ENCODE results near the gene DNAAF8.

DNAAF8 gene

DNA sequence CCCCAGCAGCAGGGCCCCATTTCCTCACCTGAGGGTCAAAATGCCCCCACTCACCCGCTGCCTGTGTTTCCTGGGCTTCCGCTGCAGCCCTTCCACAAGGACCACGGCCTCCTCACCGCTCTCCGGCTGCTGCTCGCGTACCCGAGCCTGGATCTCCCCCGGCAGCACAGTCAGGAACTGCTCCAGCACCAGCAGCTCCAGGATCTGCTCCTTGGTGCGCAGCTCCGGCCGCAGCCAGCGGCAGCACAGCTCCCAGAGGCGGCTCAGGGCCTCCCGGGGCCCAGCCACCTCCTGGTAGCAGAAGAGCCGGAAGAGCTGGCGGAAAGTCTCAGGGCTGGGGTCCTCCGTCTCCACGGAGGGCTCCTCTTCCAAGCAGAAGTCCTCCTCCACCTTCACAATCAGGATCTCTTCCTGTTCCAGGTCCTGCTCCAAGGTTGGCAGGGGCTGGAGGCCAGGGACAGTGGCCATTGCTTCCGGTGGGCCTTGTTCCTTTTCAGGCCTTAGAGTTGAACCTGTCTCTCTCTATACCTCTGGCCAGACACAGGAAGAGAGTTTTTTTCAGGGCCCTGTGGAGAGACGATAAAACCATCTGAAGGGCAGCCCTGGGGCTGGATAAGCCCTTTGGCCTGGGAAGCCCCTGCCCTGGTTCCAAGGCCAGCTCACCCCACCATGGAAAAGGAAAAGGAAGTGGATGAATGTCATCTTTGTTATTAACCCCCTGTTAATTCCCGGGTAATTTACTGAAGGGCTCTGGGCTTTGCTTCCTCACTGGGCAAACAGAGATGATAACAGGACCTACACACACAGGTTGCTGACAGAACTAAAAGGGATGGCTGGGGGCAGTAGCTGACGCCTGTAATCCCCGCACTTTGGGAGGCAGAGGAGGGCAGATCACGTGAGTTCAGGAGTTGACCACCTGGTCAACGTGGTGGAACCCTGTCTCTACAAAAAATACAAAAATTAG is 31.5 kb downstream of the DNAAF8 start:
- TF ChIP-seq POLR2A (IDR thresholded peaks at IDR 0.05; ENCODE audit: low read depth, low read length): no peak
- FAIRE-seq: no peak

DNA sequence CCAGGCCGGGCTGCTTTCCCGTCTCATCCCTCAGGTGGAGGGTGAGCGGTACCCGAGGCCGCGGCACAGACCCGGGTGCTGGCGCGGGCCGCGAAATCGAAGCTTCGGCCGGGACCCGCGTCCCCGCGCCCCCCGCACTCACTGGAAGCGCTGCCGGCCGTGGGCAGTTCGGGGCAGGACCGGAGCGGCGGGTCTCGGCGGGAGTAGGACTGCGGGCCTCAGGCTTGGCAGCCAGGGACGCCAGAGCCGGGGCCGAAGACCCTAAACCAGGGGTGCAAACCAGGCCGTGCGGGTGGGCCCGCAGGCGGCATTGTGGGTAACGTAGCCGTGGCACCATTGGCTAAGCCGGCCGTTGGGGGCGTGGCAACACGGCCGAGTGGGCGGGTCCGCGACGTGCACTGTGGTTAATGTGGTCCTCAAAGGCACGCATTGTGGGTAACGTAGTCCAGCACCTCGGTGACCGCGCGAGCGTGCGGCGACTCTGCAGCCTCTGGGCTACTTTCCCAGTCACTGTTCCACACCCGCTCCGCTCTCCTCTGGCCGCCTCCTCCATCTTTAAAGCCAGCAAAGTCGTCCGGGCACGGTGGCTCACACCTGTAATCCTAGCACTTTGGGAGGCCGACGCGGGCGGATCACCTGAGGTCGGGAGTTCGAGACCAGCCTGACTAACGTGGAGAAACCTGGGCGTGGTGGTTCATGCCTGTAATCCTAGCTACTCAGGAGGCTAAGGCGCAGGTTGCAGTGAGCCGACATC is 32.7 kb downstream of the DNAAF8 start, which contains the start of gene ZNF500:
ZNF500 (minus strand) TSS at position 288 of the 754 bp plus-strand sequence. CDS start 1,184 bp downstream, outside the sequence.
- peak; percentile 59 for TF ChIP-seq POLR2A (IDR thresholded peaks at IDR 0.05; ENCODE audit: low read depth, low read length)
- DNase-seq (ENCODE audit: insufficient read length, low spot score) (peak; percentile 95), FAIRE-seq (peak; percentile 83)

More for the DNA sequence above, 31.5 kb downstream of the DNAAF8 start:
- DNase-seq (ENCODE audit: insufficient read length, low spot score): no peak

DNA sequence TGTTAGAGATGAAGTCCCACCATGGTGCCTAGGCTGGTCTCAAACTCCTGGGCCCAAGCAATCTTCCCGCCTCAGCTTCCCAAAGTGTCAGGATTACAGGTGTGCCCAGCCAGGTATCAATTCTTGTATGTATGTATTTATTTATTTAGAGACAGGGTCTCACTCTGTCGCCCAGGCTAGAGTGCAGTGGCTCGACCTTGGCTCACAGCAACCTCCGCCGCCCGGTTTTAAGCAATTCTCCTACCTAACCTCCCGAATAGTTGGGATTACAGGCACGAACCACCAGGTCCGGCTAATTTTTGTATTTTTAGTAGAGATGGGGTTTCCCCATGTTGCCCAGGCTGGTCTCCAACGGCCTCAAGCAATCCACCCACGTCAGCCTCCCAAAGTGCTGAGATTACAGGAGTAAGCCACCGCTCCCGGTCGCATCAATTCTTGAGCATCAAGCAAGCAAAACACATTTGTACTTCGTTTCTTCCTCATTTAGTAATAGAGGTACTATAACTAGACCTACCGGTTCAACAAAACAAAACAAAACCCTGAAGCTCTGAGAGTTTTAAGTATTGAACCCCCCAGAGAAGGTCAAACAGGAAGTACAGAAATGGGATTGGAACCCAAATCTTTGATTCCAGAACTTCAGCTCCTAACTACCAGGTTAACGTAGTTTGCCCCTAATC is 33.7 kb downstream of the DNAAF8 start:
- no peak for DNase-seq (ENCODE audit: insufficient read length, low spot score)
- TF ChIP-seq POLR2A (IDR thresholded peaks at IDR 0.05; ENCODE audit: low read depth, low read length): no peak
- FAIRE-seq: no peak

DNA sequence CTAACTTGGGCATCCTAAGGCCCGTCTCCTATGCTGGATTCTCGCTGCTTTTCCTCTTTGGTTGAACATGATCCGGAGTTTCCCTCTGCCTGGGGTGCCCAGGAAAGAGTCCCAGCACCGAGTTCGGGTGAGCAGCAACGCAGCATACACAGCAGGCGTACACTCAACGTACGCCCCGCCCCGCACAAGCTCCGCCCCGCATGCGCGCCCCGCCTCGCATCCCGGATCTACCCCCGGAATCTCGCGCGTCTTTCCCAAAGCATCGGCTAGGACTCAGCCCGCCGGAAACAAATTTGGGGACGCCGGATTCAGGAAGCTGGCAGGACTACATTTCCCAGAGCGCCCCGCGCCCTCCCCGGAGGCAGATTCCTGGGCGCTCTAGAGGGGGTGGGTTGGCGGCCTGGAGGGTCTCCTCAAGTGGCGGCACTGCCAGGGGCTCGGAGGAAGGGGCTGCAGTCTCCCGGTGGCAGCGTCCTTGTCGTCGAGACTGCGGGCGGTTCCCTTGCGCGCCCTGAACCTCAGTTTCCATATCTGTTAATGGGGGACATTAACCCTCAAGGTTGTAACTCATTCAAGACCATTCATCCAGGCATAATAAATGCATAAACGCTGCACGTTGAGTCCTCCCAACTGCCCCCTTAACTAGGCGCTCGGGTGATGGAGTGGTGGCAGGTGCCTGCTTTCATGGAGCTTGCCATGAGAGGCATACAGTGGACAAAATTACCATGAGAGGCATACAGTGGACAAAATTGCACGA is 34.4 kb downstream of the DNAAF8 start:
- FAIRE-seq (no peak), DNase-seq (ENCODE audit: insufficient read length, low spot score) (peak; percentile 98)
- peak; percentile 80 for TF ChIP-seq POLR2A (IDR thresholded peaks at IDR 0.05; ENCODE audit: low read depth, low read length)

DNA sequence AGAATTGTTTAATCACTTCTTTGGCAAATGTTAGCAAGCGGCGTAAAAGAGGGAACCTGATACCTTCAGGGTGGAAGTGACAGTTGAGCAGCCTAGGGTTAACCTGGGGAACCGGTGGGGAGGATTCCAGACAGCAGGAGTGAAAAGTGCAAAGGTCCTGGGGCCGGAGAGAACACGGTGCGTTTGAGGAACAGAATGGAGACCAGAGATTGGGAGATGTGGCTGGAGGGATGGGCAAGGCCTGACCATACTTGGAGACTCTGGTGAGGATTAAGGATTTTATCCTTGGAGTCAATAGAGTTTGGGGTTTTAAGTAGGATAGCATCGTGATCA is 34.9 kb downstream of the DNAAF8 start:
- FAIRE-seq (no peak), DNase-seq (ENCODE audit: insufficient read length, low spot score) (no peak)
- TF ChIP-seq POLR2A (IDR thresholded peaks at IDR 0.05; ENCODE audit: low read depth, low read length): no peak

DNA sequence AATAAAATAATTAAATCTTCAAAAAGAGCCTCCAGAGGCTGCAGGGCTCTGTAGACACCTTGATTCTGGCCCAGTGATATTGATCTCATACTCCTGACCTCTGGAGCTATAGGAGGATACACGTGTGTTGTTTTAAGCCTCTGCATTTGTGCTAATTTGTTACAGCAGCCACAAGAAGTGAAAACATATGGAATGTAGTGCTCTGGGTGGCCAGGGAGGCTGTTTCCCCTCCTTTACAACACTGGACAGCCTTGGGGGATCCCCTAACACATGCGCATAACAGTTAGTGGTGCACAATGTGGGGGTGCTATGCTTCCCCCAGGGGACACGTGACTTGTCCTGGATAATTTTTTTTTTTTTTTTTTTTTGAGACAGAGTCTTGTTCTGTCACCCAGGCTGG is 37.3 kb downstream of the DNAAF8 start:
- no peak for TF ChIP-seq POLR2A (IDR thresholded peaks at IDR 0.05; ENCODE audit: low read depth, low read length)
- DNase-seq (ENCODE audit: insufficient read length, low spot score): no peak
- FAIRE-seq: no peak

DNA sequence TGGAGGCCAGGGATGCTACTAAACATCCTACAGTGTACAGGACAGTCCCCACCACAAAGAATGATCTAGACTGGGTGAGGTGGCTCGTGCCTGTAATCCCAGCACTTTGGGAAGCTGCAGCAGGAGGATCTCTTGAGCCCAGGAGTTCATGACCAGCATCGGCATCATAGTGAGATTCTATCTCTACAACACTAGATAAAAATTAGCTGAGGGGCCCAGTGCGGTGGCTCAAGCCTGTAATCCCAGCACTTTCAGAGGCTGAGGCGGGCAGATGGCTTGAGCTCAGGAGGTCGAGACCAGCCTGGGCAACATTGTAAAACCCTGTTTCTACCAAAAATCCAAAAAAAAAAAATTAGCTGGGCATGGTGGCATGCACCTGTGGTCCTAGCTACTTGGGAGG is 38.0 kb downstream of the DNAAF8 start:
- no peak for DNase-seq (ENCODE audit: insufficient read length, low spot score)
- no peak for FAIRE-seq
- TF ChIP-seq POLR2A (IDR thresholded peaks at IDR 0.05; ENCODE audit: low read depth, low read length): no peak

DNA sequence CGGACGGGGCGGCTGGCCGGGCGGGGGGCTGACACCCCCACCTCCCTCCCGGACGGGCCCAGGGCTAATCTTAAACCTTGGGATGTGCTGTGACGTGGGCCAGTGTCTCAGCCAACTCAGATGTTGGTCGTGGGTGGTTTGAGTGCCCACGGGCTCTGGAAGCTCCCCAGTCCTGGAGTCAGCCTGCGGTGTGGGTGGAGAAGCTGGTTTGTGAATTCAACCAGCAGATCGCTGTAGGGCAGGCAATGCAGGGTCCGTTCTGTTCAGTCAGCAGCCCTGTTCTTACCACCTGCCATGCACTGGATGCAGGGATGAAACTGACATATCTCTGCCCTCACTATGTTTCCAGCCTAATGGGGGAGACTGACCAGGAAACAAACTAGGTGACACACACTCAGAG is 40.7 kb downstream of the DNAAF8 start:
- no peak for TF ChIP-seq POLR2A (IDR thresholded peaks at IDR 0.05; ENCODE audit: low read depth, low read length)
- FAIRE-seq: no peak
- DNase-seq (ENCODE audit: insufficient read length, low spot score): no peak

DNA sequence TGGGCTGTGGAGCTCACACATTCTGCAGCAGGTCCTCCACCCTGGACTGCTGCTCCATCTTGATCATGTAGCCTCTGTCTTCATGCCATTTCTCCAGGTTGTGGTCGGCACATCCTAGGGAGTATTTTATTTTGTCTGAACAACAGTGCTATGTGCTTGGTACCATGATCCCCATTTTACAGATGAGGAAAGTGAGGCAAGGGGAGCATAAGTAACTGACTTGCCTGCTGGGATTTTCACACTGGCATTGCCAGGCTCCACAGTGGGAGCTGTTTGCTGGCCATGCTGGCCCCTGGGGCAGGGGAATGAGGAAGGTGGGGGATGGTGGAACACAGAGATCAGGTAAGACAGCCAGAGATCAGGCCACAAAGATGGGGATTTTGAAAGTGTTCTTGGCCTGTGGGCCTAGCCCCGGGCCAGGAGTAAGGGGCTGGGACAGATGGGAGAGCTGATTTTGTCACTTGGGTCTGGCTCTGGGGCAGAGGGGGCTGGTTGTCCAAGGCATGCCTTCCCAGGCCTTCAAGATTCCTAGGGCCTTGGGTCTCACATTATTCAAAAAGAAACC is 41.9 kb downstream of the DNAAF8 start:
- no peak for FAIRE-seq
- DNase-seq (ENCODE audit: insufficient read length, low spot score): no peak
- no peak for TF ChIP-seq POLR2A (IDR thresholded peaks at IDR 0.05; ENCODE audit: low read depth, low read length)

DNA sequence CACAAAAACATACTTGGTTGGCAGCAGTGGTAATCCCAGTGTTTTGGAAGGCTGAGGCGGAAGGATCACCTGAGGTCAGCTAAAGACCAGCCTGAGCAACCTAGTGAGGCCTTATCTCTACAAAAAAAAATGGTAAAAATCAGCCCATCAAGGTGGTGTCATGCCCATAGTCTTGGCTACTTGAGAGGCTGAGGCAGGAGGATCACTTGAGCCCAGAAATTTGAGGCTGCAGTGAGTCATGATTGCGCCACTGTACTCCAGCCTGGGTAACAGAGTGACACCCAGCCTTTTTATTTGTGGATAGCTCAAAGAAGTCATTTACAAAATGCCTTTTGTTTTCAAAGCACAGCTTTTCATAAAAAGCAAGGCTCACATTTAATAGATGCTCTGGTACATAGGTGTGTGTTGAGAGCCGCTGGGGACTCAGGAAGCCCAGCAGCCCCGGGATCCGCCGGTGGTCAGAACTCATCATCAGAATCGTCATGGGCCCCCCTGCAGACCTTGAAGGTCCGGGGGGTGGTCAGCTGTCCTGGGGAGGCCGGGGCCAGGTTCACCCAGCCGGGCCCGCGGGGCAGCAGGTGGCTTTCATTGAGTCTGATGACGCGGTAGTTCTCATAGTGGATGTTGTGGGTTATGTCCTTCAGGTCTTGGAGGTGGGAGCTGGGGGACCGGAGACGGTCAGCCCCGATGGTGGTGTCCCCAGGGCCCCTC is 43.2 kb downstream of the DNAAF8 start:
- DNase-seq (ENCODE audit: insufficient read length, low spot score) (no peak), FAIRE-seq (no peak)
- TF ChIP-seq POLR2A (IDR thresholded peaks at IDR 0.05; ENCODE audit: low read depth, low read length): no peak

DNA sequence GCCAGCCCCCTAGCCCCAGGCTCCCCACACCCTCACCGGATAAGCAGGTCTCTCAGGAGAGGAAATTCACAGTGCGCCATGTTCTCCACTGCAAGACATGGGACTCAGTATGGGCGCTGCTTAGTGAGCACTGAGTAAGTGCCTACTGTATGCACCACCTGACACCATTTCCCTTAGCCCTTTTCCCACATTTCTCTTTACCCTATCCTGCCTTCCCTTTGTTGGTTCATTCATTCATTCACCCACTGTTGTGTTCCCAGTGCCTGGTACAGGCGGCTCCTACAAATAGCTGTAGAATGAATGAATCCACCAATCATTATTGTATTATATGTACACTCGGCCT is 43.7 kb downstream of the DNAAF8 start:
- FAIRE-seq (no peak), DNase-seq (ENCODE audit: insufficient read length, low spot score) (no peak)
- TF ChIP-seq POLR2A (IDR thresholded peaks at IDR 0.05; ENCODE audit: low read depth, low read length): no peak

DNA sequence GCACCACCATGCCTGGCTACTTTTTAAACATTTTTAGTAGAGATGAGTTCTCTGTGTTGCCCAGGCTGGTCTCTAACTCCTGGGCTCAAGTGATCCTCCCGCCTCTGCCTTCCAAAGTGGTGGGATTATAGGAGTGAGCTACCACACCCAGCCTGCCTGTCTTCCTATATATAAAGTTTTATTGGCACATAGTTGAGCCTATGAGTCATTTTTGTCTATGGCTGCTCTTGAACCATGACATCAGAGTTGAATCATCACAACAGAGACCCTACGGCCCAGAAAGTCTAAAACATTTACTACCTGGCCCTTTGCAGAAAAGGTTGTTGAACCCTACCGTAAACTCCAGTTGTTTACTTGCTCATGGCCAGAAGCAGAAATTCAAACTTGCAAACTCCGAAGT is 45.9 kb downstream of the DNAAF8 start:
- no peak for TF ChIP-seq POLR2A (IDR thresholded peaks at IDR 0.05; ENCODE audit: low read depth, low read length)
- DNase-seq (ENCODE audit: insufficient read length, low spot score) (peak; percentile 36), FAIRE-seq (no peak)
